Stimulated activated CD8-positive, alpha-beta memory T cell treated with anti-CD3 and anti-CD28 coated beads, Interleukin-4, amount 100 ng/mL, for 48 hours (primary cell): ENCODE data around the gene CDC42BPA.
"Not testable (repeated sequence)": the region's sequence is repeated elsewhere in the genome, so short reads cannot be mapped to it uniquely, and the experiment has no call there.

Experiments
- DNase-seq: peaks from one replicate; pipeline ENCODE4 v3.0.0-alpha.2; 2020

CDC42BPA gene, protein sequence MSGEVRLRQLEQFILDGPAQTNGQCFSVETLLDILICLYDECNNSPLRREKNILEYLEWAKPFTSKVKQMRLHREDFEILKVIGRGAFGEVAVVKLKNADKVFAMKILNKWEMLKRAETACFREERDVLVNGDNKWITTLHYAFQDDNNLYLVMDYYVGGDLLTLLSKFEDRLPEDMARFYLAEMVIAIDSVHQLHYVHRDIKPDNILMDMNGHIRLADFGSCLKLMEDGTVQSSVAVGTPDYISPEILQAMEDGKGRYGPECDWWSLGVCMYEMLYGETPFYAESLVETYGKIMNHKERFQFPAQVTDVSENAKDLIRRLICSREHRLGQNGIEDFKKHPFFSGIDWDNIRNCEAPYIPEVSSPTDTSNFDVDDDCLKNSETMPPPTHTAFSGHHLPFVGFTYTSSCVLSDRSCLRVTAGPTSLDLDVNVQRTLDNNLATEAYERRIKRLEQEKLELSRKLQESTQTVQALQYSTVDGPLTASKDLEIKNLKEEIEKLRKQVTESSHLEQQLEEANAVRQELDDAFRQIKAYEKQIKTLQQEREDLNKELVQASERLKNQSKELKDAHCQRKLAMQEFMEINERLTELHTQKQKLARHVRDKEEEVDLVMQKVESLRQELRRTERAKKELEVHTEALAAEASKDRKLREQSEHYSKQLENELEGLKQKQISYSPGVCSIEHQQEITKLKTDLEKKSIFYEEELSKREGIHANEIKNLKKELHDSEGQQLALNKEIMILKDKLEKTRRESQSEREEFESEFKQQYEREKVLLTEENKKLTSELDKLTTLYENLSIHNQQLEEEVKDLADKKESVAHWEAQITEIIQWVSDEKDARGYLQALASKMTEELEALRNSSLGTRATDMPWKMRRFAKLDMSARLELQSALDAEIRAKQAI (N-terminal part only)

DNA sequence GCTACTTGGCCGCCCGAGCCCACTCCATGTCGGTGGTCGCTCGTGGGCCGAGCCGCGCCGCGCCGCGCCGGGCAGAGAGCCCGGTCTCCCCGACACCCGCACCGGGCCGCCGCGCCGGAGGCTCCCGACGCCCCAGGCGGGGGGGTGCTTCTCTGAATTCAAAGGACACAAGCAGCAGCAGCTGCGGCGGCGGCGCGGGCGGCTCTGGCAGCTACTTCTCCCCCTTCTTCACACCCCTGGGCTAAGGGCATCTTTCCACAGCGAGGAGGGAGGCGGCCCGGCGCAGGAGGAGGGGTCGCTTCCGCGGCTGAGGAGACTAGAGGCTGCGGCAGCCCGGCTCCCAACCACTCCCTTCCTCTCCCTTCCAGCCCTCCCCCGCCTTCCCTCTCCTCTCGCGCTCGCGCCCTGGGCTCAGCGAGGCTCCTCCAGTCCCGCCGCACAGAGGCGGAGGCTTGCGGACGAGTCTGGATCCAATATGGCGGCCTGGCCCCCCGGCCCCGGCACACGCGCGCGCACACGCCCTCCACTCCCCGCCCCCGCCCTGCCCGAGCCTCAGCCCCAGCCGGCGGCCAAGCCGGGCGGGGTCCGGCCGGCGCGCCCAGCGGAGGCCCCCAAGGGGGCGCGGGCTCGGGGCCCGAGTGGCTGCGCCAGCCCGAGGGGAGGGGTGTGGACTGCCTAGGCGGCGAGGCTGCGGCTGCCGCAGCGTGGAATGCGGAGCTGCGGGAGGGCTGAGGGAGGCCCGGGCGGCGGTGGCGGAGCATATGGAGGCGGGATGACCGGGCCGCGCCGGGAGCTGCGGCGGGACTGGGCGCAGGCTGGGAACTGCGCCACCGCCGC, at the start of gene CDC42BPA:
Gene CDC42BPA, minus strand, starts transcription at position 477 of the 837 bp plus-strand sequence. CDS start 1,310 bp downstream, outside the sequence.
- peak; percentile 59 for DNase-seq

GRCh38 chr1:227368009-227368408, 49.7 kb upstream of the CDC42BPA start:
- no peak for DNase-seq

DNA sequence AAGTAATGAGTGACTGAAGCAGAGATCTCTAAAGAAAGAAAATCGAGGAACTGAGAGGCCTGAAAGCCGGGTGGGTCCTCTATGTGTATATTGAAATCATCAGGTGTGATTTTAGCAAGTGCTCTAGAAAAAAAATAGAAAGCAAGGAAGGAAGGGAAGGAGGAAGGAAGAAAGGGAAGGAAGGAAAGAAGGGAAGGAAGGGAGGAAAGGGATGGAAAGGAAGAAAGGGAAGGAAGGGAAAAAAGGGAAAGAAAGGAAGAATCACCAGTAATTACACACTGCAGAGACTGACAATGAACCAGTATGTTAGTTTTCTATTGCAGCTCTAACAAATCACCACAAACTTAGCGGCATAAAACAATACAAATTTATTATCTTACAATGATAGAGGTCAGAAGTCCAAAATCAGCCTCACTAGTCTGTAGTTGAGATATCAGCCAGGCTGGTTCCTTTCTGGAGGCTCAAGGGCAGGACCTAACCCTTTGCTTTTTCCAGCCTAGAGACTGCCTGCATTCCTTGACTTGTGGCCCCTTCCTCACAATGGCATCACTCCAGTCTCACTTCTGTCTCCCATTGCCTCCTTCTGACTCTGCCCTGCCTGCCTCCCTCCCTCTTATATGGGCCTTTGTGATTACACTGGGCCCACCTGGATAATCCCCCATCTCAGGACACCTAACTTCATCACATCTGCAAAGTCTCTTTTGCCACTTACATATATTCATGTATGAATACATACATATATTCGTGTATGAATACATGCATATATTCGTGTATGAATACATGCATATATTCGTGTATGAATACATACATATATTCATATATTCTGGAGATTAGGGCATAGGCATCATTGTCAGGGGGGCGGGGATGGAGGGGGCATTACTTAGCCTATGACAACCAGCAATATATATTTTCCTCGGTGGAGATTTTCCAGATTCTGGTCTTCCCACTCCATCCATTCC, 47.5 kb upstream of the CDC42BPA start:
- DNase-seq: no peak

GRCh38 chr1:227364657-227365056, 46.4 kb upstream of the CDC42BPA start:
- no peak for DNase-seq

GRCh38 chr1:227363825-227364224, 45.5 kb upstream of the CDC42BPA start:
- DNase-seq: no peak

DNA sequence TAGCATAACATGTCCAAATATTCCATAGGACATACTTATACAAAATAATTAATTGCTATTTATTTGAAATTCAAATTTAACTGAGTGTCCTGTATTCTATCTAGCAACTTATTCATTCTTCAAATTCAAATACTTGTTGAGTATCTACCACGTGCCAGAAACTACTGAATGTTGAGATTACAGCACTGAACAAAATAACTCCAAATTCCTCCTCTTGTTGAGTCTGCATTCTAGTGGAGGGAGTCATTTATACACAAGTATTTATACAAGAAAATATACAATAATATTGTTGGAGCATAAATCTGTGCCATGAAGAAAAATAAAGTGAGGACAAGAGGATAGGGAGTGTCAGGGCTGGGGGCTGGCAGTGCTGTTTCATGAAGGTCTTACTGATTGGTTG, 43.7 kb upstream of the CDC42BPA start:
- no peak for DNase-seq

DNA sequence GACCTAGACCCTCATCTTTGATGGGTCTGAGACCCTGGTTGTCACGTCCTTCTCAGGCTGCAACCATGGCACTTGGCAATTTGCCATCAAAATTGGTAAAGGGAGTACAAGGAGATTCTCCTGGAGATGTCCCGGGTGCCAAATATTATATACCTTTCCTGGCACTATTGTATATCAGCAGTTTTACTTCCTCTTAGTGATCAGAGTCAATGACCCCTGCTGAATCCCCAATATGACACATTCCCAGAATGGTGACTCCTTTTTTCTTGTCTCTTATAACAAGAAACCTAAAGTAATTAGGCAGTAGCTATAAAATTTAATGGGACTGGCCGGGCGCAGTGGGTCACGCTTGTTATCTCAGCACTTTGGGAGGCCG, 39.6 kb upstream of the CDC42BPA start:
- no peak for DNase-seq

- no peak for DNase-seq
Measured at GRCh38 chr1:227357171-227357926, 39.1 kb upstream of the CDC42BPA start.

- no peak for DNase-seq
Measured at GRCh38 chr1:227356620-227357146, 38.4 kb upstream of the CDC42BPA start.

DNA sequence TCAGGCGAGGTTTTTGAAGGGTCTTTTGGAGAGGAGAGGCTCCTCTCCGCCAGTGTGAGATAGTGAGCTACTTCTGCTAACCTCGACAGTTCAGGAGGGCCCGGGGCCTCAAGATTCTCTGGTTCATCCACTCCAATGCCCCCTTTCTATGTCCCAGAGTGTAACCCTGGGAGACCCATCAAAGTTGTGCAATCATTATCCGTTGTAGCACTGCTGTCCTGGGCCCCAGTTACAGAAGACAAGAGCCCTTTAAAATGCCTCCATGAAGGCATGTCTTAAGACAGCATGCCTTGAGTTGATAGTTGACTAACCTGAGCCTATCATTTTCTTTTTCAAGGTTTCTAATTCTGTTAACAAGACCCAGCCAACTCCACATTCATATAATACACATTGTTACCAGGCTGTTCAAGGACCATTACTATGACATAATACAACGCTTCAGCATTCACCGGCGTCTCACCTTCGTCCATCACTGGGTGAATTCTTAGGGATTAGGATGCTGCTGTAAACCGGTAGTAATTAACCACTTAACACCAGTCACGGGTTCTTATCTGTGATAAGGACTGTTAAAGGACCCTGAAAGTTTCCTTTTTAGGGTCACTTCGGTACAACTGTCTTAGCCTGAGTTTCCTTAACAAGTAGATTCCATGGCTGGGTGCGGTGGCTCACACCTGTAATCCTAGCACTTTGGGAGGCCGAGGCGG, 37.4 kb upstream of the CDC42BPA start:
- DNase-seq: no peak

DNA sequence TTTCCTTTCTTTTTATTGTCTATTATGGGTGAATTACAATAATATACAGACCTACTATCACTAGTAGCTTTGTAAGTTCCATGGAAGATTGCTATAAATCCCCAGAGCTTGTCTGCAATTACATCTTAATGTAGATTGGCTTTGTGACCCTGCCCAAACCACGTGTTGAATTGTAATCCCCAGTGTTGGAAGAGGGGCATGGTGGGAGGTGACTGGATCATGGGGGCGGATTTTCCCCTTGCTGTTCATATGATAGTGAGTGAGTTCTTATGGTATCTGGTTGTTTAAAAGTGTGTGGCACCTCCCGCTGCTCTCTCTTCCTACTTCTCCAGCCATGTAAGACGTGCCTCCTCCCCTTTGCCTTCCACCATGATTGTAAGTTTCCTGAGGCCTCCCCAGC, 34.9 kb upstream of the CDC42BPA start:
- no peak for DNase-seq

GRCh38 chr1:227352164-227352563, 33.9 kb upstream of the CDC42BPA start:
- not testable (repeated sequence) for DNase-seq

- DNase-seq: no peak
Measured at GRCh38 chr1:227351443-227351842, 33.2 kb upstream of the CDC42BPA start.

DNA sequence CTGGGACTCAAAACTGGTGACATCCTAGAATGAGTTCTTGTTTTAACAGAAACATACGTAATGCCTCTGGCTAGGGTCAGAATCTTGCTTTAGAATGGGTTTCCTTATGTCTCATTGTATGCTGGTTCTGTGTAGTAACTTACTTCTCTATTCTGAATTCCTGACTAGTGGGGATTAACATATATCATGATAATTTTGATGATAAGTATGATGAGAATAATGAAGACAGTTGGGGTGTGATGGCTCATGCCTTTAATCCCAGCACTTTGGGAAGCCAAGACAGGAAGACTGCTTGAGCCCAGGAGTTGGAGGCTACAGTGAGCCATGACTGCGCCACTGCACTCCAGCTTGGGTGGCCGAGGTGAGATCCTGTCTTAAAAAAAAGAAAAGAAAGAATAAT, 31.7 kb upstream of the CDC42BPA start:
- DNase-seq: no peak

DNA sequence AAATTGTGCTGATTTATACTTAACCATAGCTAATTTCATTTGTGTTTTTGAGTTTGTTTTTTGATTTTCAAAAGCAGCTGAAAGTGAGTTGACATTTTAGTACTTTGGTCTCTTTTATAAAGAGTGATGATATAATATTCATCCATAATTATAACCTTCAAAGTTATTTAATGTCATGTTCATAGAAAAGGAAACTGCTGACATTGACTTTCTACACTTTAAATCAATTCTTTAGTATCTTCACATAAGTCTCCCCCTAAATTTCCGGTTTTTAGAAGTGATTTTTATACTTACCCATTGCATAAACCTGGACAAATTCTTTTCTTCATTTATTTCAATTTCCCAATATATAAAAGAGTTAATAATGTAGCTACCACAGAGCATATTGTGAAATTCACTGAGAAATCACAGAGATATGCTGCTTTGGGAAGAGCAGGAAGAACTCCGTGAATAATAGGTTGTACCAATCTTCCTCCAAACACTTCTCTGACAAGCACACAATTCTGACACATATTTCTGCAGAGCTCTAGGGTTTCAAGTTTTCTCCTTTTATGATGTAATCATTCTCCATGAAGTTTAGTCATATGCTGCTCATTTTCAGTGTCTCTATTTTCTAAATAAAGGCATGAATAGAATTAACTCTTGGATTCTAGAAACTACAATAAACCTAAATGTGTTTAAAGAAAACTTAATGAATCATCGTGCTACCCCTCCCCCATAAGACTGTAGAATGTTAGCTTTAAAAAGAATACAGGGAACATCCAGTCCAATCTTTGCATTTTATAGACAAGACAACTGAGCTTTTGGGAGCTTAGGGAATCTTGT, 25.6 kb upstream of the CDC42BPA start:
- DNase-seq: no peak

DNA sequence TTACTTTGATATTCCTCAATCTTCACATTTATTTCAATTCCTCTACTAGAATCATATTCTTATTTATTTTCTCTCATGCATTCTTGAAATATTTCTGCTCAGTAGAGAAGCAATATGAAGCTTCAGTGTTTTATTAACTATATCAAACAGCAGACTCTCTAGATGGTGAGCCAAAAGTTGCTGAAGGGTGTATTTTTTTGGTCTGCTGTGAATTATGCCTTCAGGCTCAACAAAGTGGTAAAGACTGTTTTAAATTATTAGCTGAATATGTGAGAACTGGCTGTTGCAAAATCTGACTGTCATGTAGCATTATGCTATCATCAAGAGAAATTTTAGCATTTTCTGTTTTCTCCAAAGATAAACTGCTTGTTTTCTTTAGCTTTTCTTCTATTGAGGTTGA, 24.9 kb upstream of the CDC42BPA start:
- no peak for DNase-seq

DNA sequence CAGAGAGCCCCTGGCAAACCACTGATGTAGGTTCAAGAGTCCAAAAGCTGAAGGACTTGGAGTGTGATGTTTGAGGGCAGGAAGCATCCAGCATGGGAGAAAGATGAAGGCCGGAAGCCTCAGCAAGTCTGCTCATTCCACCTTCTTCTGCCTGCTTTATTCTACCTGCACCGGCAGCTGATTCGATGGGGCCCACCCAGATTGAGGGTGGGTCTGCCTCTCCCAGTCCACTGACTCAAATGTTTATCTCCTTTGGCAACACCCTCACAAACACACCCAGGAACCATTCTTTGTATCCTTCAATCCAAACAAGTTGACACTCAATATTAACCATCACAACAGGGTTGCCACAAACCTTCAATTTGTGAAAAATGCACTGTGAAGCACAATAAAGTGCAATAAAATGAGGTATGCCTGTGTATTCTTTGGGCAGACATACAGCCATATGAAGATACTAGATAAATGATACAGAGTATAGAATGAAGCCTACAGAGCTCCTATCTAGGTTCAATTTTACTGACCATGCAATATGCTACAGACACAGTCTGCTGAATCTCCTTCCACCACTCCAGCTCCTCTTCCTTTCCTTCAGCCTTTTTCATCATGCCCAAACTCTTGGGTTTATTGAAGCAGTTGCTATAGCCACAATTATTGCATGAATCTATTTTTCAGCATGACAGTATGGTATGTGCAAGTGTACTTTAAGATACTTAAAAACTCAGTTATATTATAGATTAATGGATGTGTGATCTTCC, 24.0 kb upstream of the CDC42BPA start:
- DNase-seq: no peak

GRCh38 chr1:227336136-227336535, 17.8 kb upstream of the CDC42BPA start:
- not testable (repeated sequence) for DNase-seq
